H1 (cell line): ENCODE measurements around the gene MYO1F. TPM values are rescaled to one million over a fixed set of nuclear protein-coding genes. Genes with fewer than 3 reads are reported as not detected.

Experiments used
- CTCF ChIA-PET: fragments of 300-600 bp; sonication (Branson Sonifier 250); formaldehyde crosslinking; loops from one replicate; lab custom pipeline; 2021; ENCODE audit not compliant: partially characterized antibody; lab: Charles Lee
- POLR2A ChIA-PET: fragments of 300-600 bp; sonication (Branson Sonifier 250); formaldehyde crosslinking; loops from one replicate; lab custom pipeline; 2021; ENCODE audit warnings: inconsistent platforms; ENCODE audit not compliant: partially characterized antibody; lab: Charles Lee
- DNase-seq, 2 experiments: peaks; one replicate each; pipeline versions ENCODE4 v3.0.0 to v3.0.0-alpha.2; 2010 to 2022; ENCODE audit warnings: low spot score in 2 of 2, low read depth in 1 of 2, mixed read lengths in 1 of 2
- FAIRE-seq: peaks from 2 replicates; lab custom pipeline; 2011; peaks lifted over from hg19 to GRCh38; lab: Jason Lieb, UNC
- H2AFZ ChIP-seq: 2 replicates; pipeline ENCODE4 v1.8.1; 2012; ENCODE audit warnings: low read length, inconsistent platforms
- H2AK5ac ChIP-seq: 2 replicates; pipeline ENCODE4 v1.6.1; 2013; ENCODE audit warnings: low read depth, low read length
- H2BK120ac ChIP-seq: replicated peaks from 2 replicates; pipeline ENCODE3; 2013; ENCODE audit warnings: low read depth, low read length, inconsistent platforms
- H2BK12ac ChIP-seq: 2 replicates; pipeline ENCODE4 v1.6.1; 2013; ENCODE audit warnings: low read depth, low read length
- H2BK15ac ChIP-seq: 2 replicates; pipeline ENCODE4 v1.6.1; 2013; ENCODE audit warnings: low read length
- H2BK20ac ChIP-seq: 2 replicates; pipeline ENCODE4 v1.6.1; 2013; ENCODE audit warnings: low read length
- H2BK5ac ChIP-seq: 2 replicates; pipeline ENCODE4 v1.6.1; 2013; ENCODE audit warnings: low read depth, low read length
- H3K14ac ChIP-seq: 2 replicates; pipeline ENCODE4 v1.6.1; 2013; ENCODE audit warnings: inconsistent platforms; ENCODE audit not compliant: insufficient read length
- H3K18ac ChIP-seq: 2 replicates; pipeline ENCODE4 v1.6.1; 2013; ENCODE audit warnings: low read length; ENCODE audit errors: extremely low read depth
- H3K23ac ChIP-seq: 2 replicates; pipeline ENCODE4 v1.6.1; 2013; ENCODE audit warnings: inconsistent platforms; ENCODE audit not compliant: insufficient read length
- H3K23me2 ChIP-seq: 2 replicates; pipeline ENCODE4 v1.6.1; 2013; ENCODE audit warnings: low read depth, low read length
- H3K27ac ChIP-seq: 2 replicates; pipeline ENCODE4 v1.6.1; 2011; ENCODE audit warnings: low read depth, low read length, inconsistent platforms
- H3K27me3 ChIP-seq, 4 experiments: replicated peaks in 1 of 4; 1 replicate in 1 of 4; 2 replicates in 3 of 4; pipeline versions ENCODE4 v1.6.1 to v1.8.1; 2011 to 2013; ENCODE audit warnings: low read length in 3 of 4, mild to moderate bottlenecking in 3 of 4, inconsistent platforms in 2 of 4, mixed read lengths in 2 of 4, moderate library complexity in 1 of 4; ENCODE audit not compliant: control insufficient read depth in 3 of 4, insufficient read depth in 3 of 4; ENCODE audit errors: extremely low read depth in 1 of 4
- H3K36me3 ChIP-seq, 4 experiments: 2 replicates each; pipeline versions ENCODE4 v1.6.1 to v1.8.1; 2011 to 2013; ENCODE audit warnings: mild to moderate bottlenecking in 4 of 4, low read length in 3 of 4, moderate library complexity in 2 of 4, control low read depth in 1 of 4, inconsistent platforms in 1 of 4; ENCODE audit not compliant: insufficient read depth in 4 of 4, control insufficient read depth in 2 of 4
- H3K4ac ChIP-seq: replicated peaks from 2 replicates; pipeline ENCODE3; 2013; ENCODE audit warnings: low read length, low read depth, mixed read lengths, inconsistent platforms; ENCODE audit not compliant: insufficient read length
- H3K4me1 ChIP-seq, 4 experiments: replicated peaks in 1 of 4; 1 replicate in 1 of 4; 2 replicates in 3 of 4; pipeline versions ENCODE4 v1.6.1 to v1.8.1; 2011 to 2013; ENCODE audit warnings: low read length in 3 of 4, inconsistent platforms in 2 of 4, mixed read lengths in 1 of 4; ENCODE audit not compliant: insufficient read depth in 4 of 4, control insufficient read depth in 3 of 4
- H3K4me2 ChIP-seq, 2 experiments: 2 replicates each; pipeline versions ENCODE4 v1.6.1 to v1.8.1; 2011 to 2013; ENCODE audit warnings: low read depth in 2 of 2, low read length in 2 of 2, control low read depth in 1 of 2, inconsistent platforms in 1 of 2, mild to moderate bottlenecking in 1 of 2; ENCODE audit not compliant: insufficient read depth in 1 of 2
- H3K4me3 ChIP-seq, 4 experiments: fragments of 200-600, 300-600 bp in 1 of 4; sonication (generic), shearing (Covaris generic), sonication (Bioruptor Twin) in 1 of 4; 2 replicates each; pipeline versions ENCODE4 v1.5.1 to v1.8.1; 2011 to 2016; ENCODE audit warnings: low read length in 4 of 4, low read depth in 3 of 4, control low read depth in 2 of 4, inconsistent platforms in 2 of 4, mild to moderate bottlenecking in 2 of 4, mixed read lengths in 1 of 4, moderate library complexity in 1 of 4; ENCODE audit not compliant: insufficient read depth in 2 of 4; ENCODE audit errors: extremely low read depth in 1 of 4
- H3K56ac ChIP-seq: replicated peaks from 2 replicates; pipeline ENCODE3; 2013; ENCODE audit warnings: low read depth, mild to moderate bottlenecking, mixed read lengths, low read length, inconsistent platforms; ENCODE audit not compliant: insufficient read length
- H3K79me1 ChIP-seq: 2 replicates; pipeline ENCODE4 v1.6.1; 2013; ENCODE audit warnings: low read depth, low read length, control low read depth
- H3K79me2 ChIP-seq, 2 experiments: 2 replicates each; pipeline versions ENCODE4 v1.6.1 to v1.8.1; 2012 to 2013; ENCODE audit warnings: low read length in 2 of 2, mild to moderate bottlenecking in 2 of 2, inconsistent platforms in 1 of 2; ENCODE audit not compliant: insufficient read depth in 2 of 2, control insufficient read depth in 1 of 2
- H3K9ac ChIP-seq, 4 experiments: replicated peaks in 1 of 4; 1 replicate in 1 of 4; 2 replicates in 3 of 4; pipeline versions ENCODE4 v1.6.1 to v1.8.1; 2011 to 2013; ENCODE audit warnings: low read depth in 3 of 4, low read length in 3 of 4, control low read depth in 2 of 4, mild to moderate bottlenecking in 2 of 4, moderate library complexity in 2 of 4, inconsistent platforms in 1 of 4; ENCODE audit errors: extremely low read depth in 1 of 4
- H3K9me3 ChIP-seq, 2 experiments: 2 replicates each; pipeline versions ENCODE4 v1.6.1 to v1.8.1; 2012 to 2013; ENCODE audit warnings: mild to moderate bottlenecking in 2 of 2, moderate library complexity in 2 of 2, control low read depth in 1 of 2, inconsistent platforms in 1 of 2, low read depth in 1 of 2, low read length in 1 of 2, mixed read lengths in 1 of 2; ENCODE audit not compliant: insufficient read depth in 2 of 2
- H4K20me1 ChIP-seq, 2 experiments: replicated peaks in 1 of 2; 2 replicates each; pipeline versions ENCODE3 to v1.8.1; 2011 to 2013; ENCODE audit warnings: inconsistent platforms in 2 of 2, low read length in 2 of 2, mild to moderate bottlenecking in 1 of 2; ENCODE audit not compliant: insufficient read depth in 2 of 2, control insufficient read depth in 1 of 2
- H4K5ac ChIP-seq: 2 replicates; pipeline ENCODE4 v1.6.1; 2013; ENCODE audit warnings: low read length, low read depth, mixed read lengths, inconsistent platforms; ENCODE audit not compliant: insufficient read length
- H4K8ac ChIP-seq: 2 replicates; pipeline ENCODE4 v1.8.0; 2013; ENCODE audit warnings: mild to moderate bottlenecking, moderate library complexity, low read length, inconsistent platforms; ENCODE audit not compliant: insufficient read depth; ENCODE audit errors: extremely low read depth
- H4K91ac ChIP-seq: replicated peaks from 2 replicates; pipeline ENCODE3; 2013; ENCODE audit warnings: low read length, mixed read lengths, inconsistent platforms; ENCODE audit not compliant: insufficient read length
- CBX5 ChIP-seq: fragments of 300-800, 300-1000 bp; sonication (generic); IDR thresholded peaks from 2 replicates; pipeline ENCODE4 v1.7.1; 2016; ENCODE audit warnings: antibody characterized with exemption, low read length, low read depth
- EP300 ChIP-seq, 2 experiments: IDR thresholded peaks; 1 replicate in 1 of 2; 2 replicates in 1 of 2; pipeline ENCODE4 v1.6.1; 2011 to 2012; ENCODE audit warnings: low read depth in 2 of 2, low read length in 2 of 2, mild to moderate bottlenecking in 2 of 2, borderline replicate concordance in 1 of 2, inconsistent platforms in 1 of 2, moderate library complexity in 1 of 2
- MAFK ChIP-seq: IDR thresholded peaks from 2 replicates; pipeline ENCODE4 v1.6.1; 2012; ENCODE audit warnings: low read depth, mild to moderate bottlenecking, improper control_type of control experiment, low read length
- NANOG ChIP-seq: IDR thresholded peaks from 2 replicates; pipeline ENCODE4 v1.6.1; 2011; ENCODE audit warnings: low read length, low read depth, mild to moderate bottlenecking, inconsistent platforms; ENCODE audit not compliant: insufficient read depth, poor library complexity, severe bottlenecking
- TBP ChIP-seq: IDR thresholded peaks from 2 replicates; pipeline ENCODE4 v1.6.1; 2011; ENCODE audit warnings: low read depth, low read length, improper control_type of control experiment
- WGBS, 2 experiments: shearing (Covaris generic) in 1 of 2; methylation state at CpG; one replicate each; pipeline versions ENCODE4 v1.1.6 to v1.1.7; 2013 to 2015; ENCODE audit warnings: low lambda C conversion rate in 2 of 2, mixed read lengths in 2 of 2, inconsistent platforms in 1 of 2, low coverage in 1 of 2, missing lambda C conversion rate in 1 of 2; ENCODE audit not compliant: insufficient replicate concordance in 2 of 2, insufficient coverage in 1 of 2, insufficient read length in 1 of 2; ENCODE audit errors: extremely low coverage in 1 of 2, missing lambda C conversion rate in 1 of 2; 5-methylcytosine and 5-hydroxymethylcytosine counted together
- polyA plus RNA-seq, 7 experiments: library from polyadenylated mRNA; depleted of rRNA in 3 of 7; stranded (reverse) in 5 of 7; unstranded in 2 of 7; fragments of >200 nt in 5 of 7; fragments of 200-250 nt in 2 of 7; gene quantifications; 1 replicate in 5 of 7; 2 replicates in 1 of 7; 4 replicates in 1 of 7; pipeline versions ENCODE4 v1.2.1 to v1.2.3, GENCODE V29; 2011 to 2013; ENCODE audit warnings: missing spikeins in 2 of 7, mixed read lengths in 2 of 7
- total RNA-seq: library from RNA; stranded (reverse); fragmentation: NEBNext Ultra II Directional; extraction: Animal tissue kit (Norgen Biotek cat#: 25700); gene quantifications from 2 replicates; pipeline ENCODE4 v1.2.1, GENCODE V29; 2021

Gene MYO1F
- total and polyA plus RNA-seq, 2 of the 8 experiments (the other 6 are each of a cell fraction or from before 2014, with no cell fraction given) = 1.4 to 4.6 TPM

- FAIRE-seq = no peak
- CTCF ChIA-PET = interaction anchor here (0.8 to 2.8 kb wide), 7 partner anchors 8 to 102 kb away, joined by 3 to 10 read pairs (median 4); no protein-coding TSS in a partner anchor
- 93% methylated on average over 3 of the region's 3 CpGs; no CpG with 5 or more reads in 1 of the 2 experiments for WGBS, 2 experiments
- TF ChIP-seq NANOG = no peak
- no peak for TF ChIP-seq MAFK
- no peak for TF ChIP-seq CBX5
- TF ChIP-seq TBP = no peak
- TF ChIP-seq EP300 (IDR thresholded peaks at IDR 0.05; ENCODE audit: borderline replicate concordance in 1 of 2, low read depth in 2 of 2, low read length in 2 of 2) = no peak
Observed at GRCh38 chr19:8478598-8478997, 98.6 kb downstream of the MYO1F start.

More at GRCh38 chr19:8478598-8478997, 98.6 kb downstream of the MYO1F start:
- Histone ChIP-seq H3K9ac (no peak overlapping the region), H2BK5ac (no peak overlapping the region), H3K36me3 (peaks cover 20 to 77% (median 43%) of the 10 kb centered on the region in 4 experiments), H3K4ac (no peak overlapping the region), H3K23me2 (no peaks in the 10 kb centered on the region; the same call in 1 of the 2 replicates), H3K14ac (no peak overlapping the region), H3K9me3 (no peaks in the 10 kb centered on the region), H2BK12ac (no peak overlapping the region), H4K5ac (no peak overlapping the region), H2BK15ac (no peak overlapping the region), H2BK120ac (no peak overlapping the region), H3K4me1 (no peaks in the 10 kb centered on the region; a peak in 1 of 7 replicates), H2AK5ac (no peak overlapping the region), H3K56ac (no peak overlapping the region), H4K91ac (no peak overlapping the region), H3K27ac (no peak overlapping the region), H4K8ac (no peak overlapping the region), H3K4me3 (no peak overlapping the region), H3K4me2 (no peak overlapping the region), H3K23ac (no peak overlapping the region), H3K27me3 (no peaks in the 10 kb centered on the region), H2BK20ac (no peak overlapping the region), H3K79me1 (peaks cover 27% of the 10 kb centered on the region), H3K79me2 (peaks cover 9 to 93% of the 10 kb centered on the region in 2 experiments; a peak in 3 of 4 replicates), H3K18ac (no peak overlapping the region), H2AFZ (no peak overlapping the region), H4K20me1 (peaks cover 37 to 43% of the 10 kb centered on the region in 2 experiments)
- POLR2A ChIA-PET = interaction anchor here (0.7 to 6.4 kb wide), 4 partner anchors 10 to 32 kb away, joined by 3 to 54 read pairs (median 6); partner anchors contain the start of gene HNRNPM
- DNase-seq = no peak
